CD4-positive, alpha-beta T cell treated with Interleukin-12 subunit alpha and Interleukin-12 subunit beta, for 1 hour (primary cell): ENCODE measurements around the gene USP6NL.

Experiments used
- DNase-seq: peaks from one replicate; pipeline ENCODE4 v3.0.0-alpha.2; 2020

USP6NL gene

GRCh38 chr10:11404901-11405300, 206.5 kb downstream of the USP6NL start:
- no peak for DNase-seq
